Testis (tissue), 2 donors: ENCODE results near the gene ADK.

Experiments used
- POLR2A ChIP-seq: fragments of 450-650 bp; IDR thresholded peaks from one replicate; pipeline ENCODE4 v1.6.1; 2017; ENCODE audit warnings: antibody characterized with exemption, mild to moderate bottlenecking, moderate library complexity
- TF ChIP-seq, protein P1 (sequence below), 3 experiments: fragments of 450-650 bp in 2 of 3; fragments of 200-600 bp in 1 of 3; sonication (generic) in 1 of 3; IDR thresholded peaks; one replicate each; pipeline ENCODE4 v1.5.1; 2016 to 2019; ENCODE audit warnings: antibody characterized with exemption in 3 of 3, mild to moderate bottlenecking in 2 of 3, moderate library complexity in 1 of 3

DNA sequence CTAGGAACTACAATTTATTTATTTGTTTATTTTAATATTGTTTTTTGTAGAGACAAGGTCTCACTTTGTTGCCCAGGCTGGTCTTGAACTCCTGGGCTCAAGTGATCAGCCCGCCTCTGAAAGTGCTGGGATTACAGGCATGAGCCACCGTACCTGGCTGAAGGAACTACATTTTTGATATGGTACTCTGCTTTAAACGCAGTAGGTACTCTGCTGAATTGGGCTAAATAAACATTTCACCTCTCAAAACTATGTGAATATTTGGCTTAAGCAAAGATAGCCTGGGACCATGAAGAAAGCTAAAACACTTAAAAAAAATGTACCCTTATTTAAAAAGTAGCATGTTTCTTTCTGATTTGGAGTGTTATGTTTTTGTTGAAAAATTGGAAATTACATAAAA lies 138.2 kb downstream of the ADK start:
- no peak for TF ChIP-seq POLR2A
- TF ChIP-seq, protein P1, sequence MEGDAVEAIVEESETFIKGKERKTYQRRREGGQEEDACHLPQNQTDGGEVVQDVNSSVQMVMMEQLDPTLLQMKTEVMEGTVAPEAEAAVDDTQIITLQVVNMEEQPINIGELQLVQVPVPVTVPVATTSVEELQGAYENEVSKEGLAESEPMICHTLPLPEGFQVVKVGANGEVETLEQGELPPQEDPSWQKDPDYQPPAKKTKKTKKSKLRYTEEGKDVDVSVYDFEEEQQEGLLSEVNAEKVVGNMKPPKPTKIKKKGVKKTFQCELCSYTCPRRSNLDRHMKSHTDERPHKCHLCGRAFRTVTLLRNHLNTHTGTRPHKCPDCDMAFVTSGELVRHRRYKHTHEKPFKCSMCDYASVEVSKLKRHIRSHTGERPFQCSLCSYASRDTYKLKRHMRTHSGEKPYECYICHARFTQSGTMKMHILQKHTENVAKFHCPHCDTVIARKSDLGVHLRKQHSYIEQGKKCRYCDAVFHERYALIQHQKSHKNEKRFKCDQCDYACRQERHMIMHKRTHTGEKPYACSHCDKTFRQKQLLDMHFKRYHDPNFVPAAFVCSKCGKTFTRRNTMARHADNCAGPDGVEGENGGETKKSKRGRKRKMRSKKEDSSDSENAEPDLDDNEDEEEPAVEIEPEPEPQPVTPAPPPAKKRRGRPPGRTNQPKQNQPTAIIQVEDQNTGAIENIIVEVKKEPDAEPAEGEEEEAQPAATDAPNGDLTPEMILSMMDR (IDR thresholded peaks at IDR 0.05), result no peak
